Measurements from ENCODE around the gene MEIKIN.

- TF ChIP-seq POLR2AphosphoS5 (IDR thresholded peaks at IDR 0.05; ENCODE audit: low read depth, low read length) (no peak), EP300 (IDR thresholded peaks at IDR 0.05; ENCODE audit: borderline replicate concordance in 1 of 2, low read depth in 2 of 2, low read length in 2 of 2) (no peak), GTF2F1 (IDR thresholded peaks at IDR 0.05; ENCODE audit: borderline replicate concordance, low read depth, low read length) (no peak), CTCF (IDR thresholded peaks at IDR 0.05; ENCODE audit: control extremely low read depth in 1 of 3, insufficient read depth in 1 of 3, low read depth in 1 of 3, low read length in 3 of 3) (no peak), EZH2 (IDR thresholded peaks at IDR 0.05; ENCODE audit: low read depth, low read length, severe bottlenecking) (no peak), KDM5A (IDR thresholded peaks at IDR 0.05; ENCODE audit: low read length) (no peak)
Measured at GRCh38 chr5:131899686-131900085, 45.8 kb downstream of the MEIKIN start.
